ENCODE results near the gene MLANA.

GRCh38 chr9:5879419-5880181, 11.1 kb upstream of the MLANA start:
- no peak for TF ChIP-seq CTCF (conservative IDR thresholded peaks at IDR 0.05; ENCODE audit: low read length)
- TF ChIP-seq EZH2phosphoT487 (IDR thresholded peaks at IDR 0.05; ENCODE audit: borderline replicate concordance): no peak
